Breast epithelium (tissue), 4 donors: ENCODE data around the gene SAMM50. TPM values are rescaled to one million over a fixed set of nuclear protein-coding genes. Genes with fewer than 3 reads are reported as not detected.

Source experiments
- DNase-seq, 2 donors: peaks; one replicate each; pipeline ENCODE4 v3.0.0-alpha.2; 2019; ENCODE audit warnings: low spot score in 2 of 2
- H3K27ac ChIP-seq, 2 donors: fragments of 200-600 bp; sonication (generic) in 1 of 2; one replicate each; pipeline ENCODE4 v1.5.1; 2016 to 2019; ENCODE audit warnings: mild to moderate bottlenecking in 1 of 2
- H3K27me3 ChIP-seq, 2 donors: fragments of 200-600 bp; sonication (generic) in 1 of 2; one replicate each; pipeline versions ENCODE4 v1.5.1 to v1.6.0; 2017 to 2019; ENCODE audit warnings: control low read depth in 1 of 2, mild to moderate bottlenecking in 1 of 2
- H3K36me3 ChIP-seq: fragments of 200-600 bp; one replicate; pipeline ENCODE4 v1.5.1; 2019
- H3K4me1 ChIP-seq, 2 donors: fragments of 200-600 bp; sonication (generic); one replicate each; pipeline ENCODE4 v1.5.1; 2016 to 2019; ENCODE audit warnings: control low read depth in 1 of 2
- H3K4me3 ChIP-seq, 3 donors: fragments of 200-600 bp; sonication (generic); 1 replicate in 2 of 3; 2 replicates in 1 of 3; pipeline ENCODE4 v1.5.1; 2016 to 2019; ENCODE audit warnings: mild to moderate bottlenecking in 3 of 3, moderate library complexity in 2 of 3
- H3K9me3 ChIP-seq, 2 donors: fragments of 200-600 bp; sonication (generic) in 1 of 2; one replicate each; pipeline ENCODE4 v1.5.1; 2016 to 2019; ENCODE audit warnings: control low read depth in 1 of 2
- CTCF ChIP-seq, 3 donors: fragments of 450-650 bp; IDR thresholded peaks; one replicate each; pipeline ENCODE4 v1.5.1; 2016 to 2017; ENCODE audit warnings: antibody characterized with exemption in 3 of 3, mild to moderate bottlenecking in 3 of 3, moderate library complexity in 3 of 3
- POLR2A ChIP-seq: fragments of 450-650 bp; IDR thresholded peaks from one replicate; pipeline ENCODE4 v1.6.1; 2016; ENCODE audit warnings: antibody characterized with exemption, mild to moderate bottlenecking, moderate library complexity
- POLR2AphosphoS5 ChIP-seq, 3 donors: sonication (generic); formaldehyde crosslinking; IDR thresholded peaks; one replicate each; pipeline ENCODE4 v1.6.1; 2017; ENCODE audit warnings: antibody characterized with exemption in 3 of 3
- intact Hi-C: fragments of 100-400 bp; cut with DNase I; formaldehyde crosslinking; loops from one replicate; pipeline ENCODE4 v1.15.1; 2023; ENCODE audit warnings: low total_unique reads
- total RNA-seq, 3 donors: library from RNA; depleted of rRNA; stranded (reverse); fragments of >200 nt; gene quantifications; one replicate each; pipeline ENCODE4 v1.1.0, GENCODE V29; 2016

Gene SAMM50
- total RNA-seq, 3 donors from 2014 or later, result 36.1 to 40.6 (median 36.4) TPM

DNA sequence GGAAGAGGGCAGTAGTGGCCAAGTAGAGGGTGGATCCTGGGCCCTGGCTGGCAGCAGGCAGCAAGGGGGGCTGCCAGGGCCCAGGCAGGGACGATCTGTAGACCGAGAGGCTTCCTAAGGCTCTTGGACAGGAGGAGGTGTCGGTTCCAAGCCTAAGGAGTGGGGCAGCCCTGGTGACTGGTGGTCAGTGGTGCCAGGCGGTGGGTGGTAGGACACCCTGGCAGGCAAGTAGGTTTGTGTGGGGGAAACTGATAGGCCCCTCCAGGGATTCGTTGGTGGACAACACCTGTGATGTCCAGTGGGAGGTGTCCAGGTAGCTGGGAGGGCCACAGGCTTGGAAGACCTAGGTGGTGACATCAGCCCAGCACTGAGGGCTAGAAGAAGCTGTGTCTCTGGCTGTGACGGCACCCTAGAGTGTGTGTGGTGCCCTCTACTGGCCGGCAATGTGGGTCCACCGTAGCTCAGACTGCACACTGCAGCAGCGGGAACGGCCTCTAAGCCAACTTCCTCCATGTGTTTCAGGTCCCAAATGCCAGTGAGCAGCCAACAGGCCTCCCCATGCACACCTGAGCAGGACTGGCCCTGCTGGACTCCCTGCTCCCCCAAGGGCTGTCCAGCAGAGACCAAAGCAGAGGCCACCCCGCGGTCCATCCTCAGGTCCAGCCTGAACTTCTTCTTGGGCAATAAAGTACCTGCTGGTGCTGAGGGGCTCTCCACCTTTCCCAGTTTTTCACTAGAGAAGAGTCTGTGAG, 9.4 kb upstream of the SAMM50 start:
- H3K4me3 ChIP-seq, result no peak overlapping the region
- peaks cover 0 to 4% of the 10 kb centered on the region in 2 donors for H3K9me3 ChIP-seq
- no peak overlapping the region for H3K27ac ChIP-seq
- H3K27me3 ChIP-seq, result no peaks in the 10 kb centered on the region
- H3K4me1 ChIP-seq, result no peaks in the 10 kb centered on the region
- intact Hi-C loops, result no loop called here
- DNase-seq, result peak in 1 of 2 donors; percentile 58
- TF ChIP-seq POLR2AphosphoS5 (IDR thresholded peaks at IDR 0.05) (no peak), CTCF (IDR thresholded peaks at IDR 0.05) (peak; percentile 5 to 44 (median 25)), POLR2A (no peak)
- H3K36me3 ChIP-seq, result no peaks in the 10 kb centered on the region

GRCh38 chr22:43946384-43946667, 8.9 kb upstream of the SAMM50 start:
- TF ChIP-seq CTCF (IDR thresholded peaks at IDR 0.05) (no peak), POLR2A (no peak), POLR2AphosphoS5 (IDR thresholded peaks at IDR 0.05) (no peak)
- Histone ChIP-seq H3K27me3 (no peaks in the 10 kb centered on the region), H3K4me3 (no peak overlapping the region), H3K36me3 (no peaks in the 10 kb centered on the region), H3K27ac (no peak overlapping the region), H3K4me1 (no peaks in the 10 kb centered on the region), H3K9me3 (peaks cover 0 to 4% of the 10 kb centered on the region in 2 donors)
- DNase-seq, result no peak
- intact Hi-C loops, result no loop called here

DNA sequence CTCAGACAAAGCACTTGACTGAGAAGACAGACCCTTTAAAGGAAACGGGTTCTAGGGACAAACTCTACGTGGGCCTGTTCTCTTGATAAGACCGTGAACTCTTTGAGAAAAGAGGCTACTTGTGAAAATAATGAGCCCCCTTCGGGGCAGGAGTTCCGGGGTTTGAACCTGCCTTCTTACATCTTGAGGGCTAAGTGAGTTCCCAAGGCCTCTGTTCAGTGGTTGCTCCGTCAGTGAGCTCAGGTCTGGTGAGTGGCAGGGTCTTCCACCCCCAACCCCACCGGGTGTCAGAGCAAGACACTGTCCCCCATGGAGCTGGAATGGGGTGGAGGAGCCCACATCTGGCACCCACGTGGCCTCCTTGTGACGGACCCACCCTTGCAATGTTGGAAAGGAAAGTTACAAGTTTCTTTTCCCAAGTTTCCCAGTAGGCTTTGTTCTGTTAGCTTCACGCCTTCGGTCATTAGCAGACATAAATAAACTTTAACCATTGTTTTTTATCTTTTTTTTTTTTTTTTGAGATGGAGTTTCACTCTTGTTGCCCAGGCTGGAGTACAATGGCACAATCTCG, 6.3 kb upstream of the SAMM50 start:
- H3K9me3 ChIP-seq, result no peaks in the 10 kb centered on the region
- no peaks in the 10 kb centered on the region for H3K4me1 ChIP-seq
- H3K27ac ChIP-seq, result no peak overlapping the region
- no peaks in the 10 kb centered on the region for H3K36me3 ChIP-seq
- H3K4me3 ChIP-seq, result no peak overlapping the region
- DNase-seq, result no peak
- TF ChIP-seq CTCF (IDR thresholded peaks at IDR 0.05), result no peak
- no peak for TF ChIP-seq POLR2AphosphoS5 (IDR thresholded peaks at IDR 0.05)
- no peak for TF ChIP-seq POLR2A
- peaks cover 0 to 5% of the 10 kb centered on the region in 2 donors for H3K27me3 ChIP-seq
- intact Hi-C loops, result no loop called here

DNA sequence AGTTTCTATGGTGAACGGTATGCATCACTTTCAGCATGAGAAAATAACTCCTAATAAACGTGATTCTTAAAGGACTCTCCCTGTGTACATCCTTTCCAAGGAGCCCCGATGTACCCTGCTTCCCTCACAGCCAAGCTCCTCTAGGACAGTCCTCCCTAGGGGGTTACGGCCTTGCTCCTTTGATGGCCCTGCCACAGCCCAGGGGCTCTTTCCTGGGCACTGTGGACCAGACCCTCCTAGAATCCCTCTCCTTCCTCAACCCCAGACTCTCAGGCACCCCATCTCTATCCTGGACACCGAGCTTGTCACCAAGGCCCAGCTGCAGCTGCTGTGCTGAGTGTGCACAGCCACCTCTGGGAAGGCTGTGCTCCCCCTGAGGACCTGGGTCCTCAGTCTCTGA, 3.9 kb upstream of the SAMM50 start:
- Histone ChIP-seq H3K4me3 (no peak overlapping the region), H3K9me3 (no peaks in the 10 kb centered on the region), H3K4me1 (peaks cover 0 to 5% of the 10 kb centered on the region in 2 donors), H3K36me3 (no peaks in the 10 kb centered on the region), H3K27me3 (peaks cover 0 to 5% of the 10 kb centered on the region in 2 donors), H3K27ac (no peak overlapping the region)
- DNase-seq, result no peak
- intact Hi-C loops, result loop anchor here (1.0 kb wide), 1 partner anchor 72 kb away; no protein-coding TSS in a partner anchor
- no peak for TF ChIP-seq POLR2A
- TF ChIP-seq POLR2AphosphoS5 (IDR thresholded peaks at IDR 0.05), result no peak
- TF ChIP-seq CTCF (IDR thresholded peaks at IDR 0.05), result no peak

DNA sequence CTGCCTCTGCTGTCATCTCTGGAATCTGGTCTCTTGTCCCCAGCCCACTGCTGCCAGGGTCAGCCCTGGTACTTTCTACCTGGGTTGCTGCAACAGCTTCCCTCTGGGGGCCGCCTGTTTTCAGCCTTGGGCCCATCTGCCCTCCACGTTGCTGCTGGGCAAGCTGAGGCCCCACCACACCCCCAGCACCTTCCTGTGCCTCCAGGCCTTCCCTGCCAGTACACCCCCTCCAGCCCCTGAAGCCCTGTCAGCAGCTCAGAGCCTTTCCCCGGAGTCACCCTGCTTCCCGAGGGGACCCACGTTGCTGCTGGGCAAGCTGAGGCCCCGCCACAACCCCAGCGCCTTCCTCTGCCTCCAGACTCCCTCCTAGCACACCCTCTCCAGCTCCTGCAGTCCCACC, 3.3 kb upstream of the SAMM50 start:
- no peak for DNase-seq
- intact Hi-C loops, result loop anchor here (1.0 kb wide), 1 partner anchor 73 kb away; no protein-coding TSS in a partner anchor
- Histone ChIP-seq H3K27ac (no peak overlapping the region), H3K9me3 (no peaks in the 10 kb centered on the region), H3K36me3 (no peaks in the 10 kb centered on the region), H3K27me3 (peaks cover 0 to 5% of the 10 kb centered on the region in 2 donors), H3K4me1 (peaks cover 0 to 10% of the 10 kb centered on the region in 2 donors), H3K4me3 (no peak overlapping the region)
- TF ChIP-seq POLR2A (no peak), POLR2AphosphoS5 (IDR thresholded peaks at IDR 0.05) (no peak), CTCF (IDR thresholded peaks at IDR 0.05) (no peak)
